HuH-7 (cell line): ENCODE data around the gene MKNK2.
"Not testable (repeated sequence)": the region's sequence is repeated elsewhere in the genome, so short reads cannot be mapped to it uniquely, and the experiment has no call there.

ENCODE experiments used
- DNase-seq: peaks from one replicate; pipeline ENCODE4 v3.0.0; 2011; ENCODE audit warnings: low spot score

Gene MKNK2

DNA sequence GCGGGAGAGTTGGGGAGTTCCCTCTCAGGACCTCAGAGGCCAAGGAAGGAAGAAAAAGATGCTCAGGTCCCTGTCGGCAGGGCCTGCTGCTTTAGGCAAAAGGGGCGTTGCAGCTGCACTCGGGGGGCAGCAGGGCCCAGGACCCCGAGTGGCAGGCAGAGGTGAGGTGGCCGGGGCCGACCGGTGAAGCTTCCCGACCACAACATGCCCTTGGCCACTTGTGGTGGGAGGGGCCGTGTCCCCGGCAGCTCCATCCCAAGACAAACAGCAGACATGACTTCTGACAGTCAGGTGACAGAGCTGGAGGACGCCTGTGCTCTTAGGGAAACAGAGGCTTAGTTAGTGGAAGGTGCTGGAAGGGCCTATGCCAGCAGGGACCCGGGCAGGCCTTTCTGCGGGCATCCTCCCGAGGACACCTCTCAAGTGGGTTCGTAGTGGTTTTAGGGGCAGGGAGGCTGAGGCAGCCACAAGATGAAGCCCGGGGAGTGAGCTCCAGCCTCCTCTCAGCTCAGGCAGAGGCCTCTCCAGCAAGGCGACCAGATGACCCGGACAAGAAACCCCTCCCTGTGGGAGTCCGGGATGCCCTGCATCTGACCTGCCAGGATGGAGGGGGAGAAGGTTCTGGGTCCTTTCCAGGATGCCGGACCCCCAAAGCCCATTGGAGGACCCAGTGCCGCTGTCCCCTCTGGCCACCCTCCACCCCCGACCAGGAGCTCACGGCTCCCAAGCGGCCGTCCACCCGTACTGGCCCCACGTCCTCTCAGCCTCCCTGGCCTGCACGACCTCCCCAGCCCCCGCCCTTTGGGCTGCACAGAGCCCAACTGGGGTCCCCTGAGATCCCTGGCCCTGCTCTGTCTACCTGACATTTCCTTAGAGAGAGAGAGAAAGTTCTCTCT, 59.8 kb downstream of the MKNK2 start:
- DNase-seq, result no peak

DNA sequence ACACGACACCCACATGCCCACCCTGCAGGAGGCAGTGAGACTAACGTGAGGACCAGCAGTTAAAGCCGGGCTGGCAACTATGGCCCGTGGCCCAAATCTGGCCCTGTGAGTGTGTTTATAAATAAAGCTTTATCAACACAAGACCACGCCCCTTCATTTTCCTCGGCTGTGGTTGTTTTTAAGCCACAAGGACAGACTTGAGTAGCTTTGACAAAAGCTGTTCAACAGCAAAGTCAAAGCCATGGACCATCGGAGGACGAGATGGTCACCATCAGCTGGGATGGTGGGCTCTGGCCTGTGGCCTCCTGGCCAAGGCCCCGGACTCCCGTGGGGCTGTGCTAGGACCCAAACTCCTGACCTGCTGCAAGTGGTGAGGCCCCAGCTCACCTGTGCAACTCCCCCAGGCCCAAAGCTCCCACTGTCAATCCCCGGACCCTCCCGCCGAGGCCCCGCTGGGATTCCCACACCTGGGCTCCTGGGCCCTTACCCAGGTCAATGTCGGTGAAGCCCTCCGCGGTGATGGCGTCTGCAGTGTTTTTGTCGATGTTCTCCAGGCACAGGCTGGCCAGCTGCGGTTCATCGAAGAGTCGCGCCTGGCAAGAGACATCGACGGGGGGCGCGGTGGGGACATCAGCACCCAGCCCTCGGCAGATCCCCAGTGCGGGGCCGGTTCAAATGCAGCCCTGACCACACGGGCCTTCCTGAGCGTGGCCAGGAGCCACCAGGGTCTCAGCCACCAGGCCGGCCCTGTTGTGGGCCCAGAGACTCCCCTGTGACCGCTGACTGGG, 60.6 kb downstream of the MKNK2 start:
- DNase-seq, result no peak

DNA sequence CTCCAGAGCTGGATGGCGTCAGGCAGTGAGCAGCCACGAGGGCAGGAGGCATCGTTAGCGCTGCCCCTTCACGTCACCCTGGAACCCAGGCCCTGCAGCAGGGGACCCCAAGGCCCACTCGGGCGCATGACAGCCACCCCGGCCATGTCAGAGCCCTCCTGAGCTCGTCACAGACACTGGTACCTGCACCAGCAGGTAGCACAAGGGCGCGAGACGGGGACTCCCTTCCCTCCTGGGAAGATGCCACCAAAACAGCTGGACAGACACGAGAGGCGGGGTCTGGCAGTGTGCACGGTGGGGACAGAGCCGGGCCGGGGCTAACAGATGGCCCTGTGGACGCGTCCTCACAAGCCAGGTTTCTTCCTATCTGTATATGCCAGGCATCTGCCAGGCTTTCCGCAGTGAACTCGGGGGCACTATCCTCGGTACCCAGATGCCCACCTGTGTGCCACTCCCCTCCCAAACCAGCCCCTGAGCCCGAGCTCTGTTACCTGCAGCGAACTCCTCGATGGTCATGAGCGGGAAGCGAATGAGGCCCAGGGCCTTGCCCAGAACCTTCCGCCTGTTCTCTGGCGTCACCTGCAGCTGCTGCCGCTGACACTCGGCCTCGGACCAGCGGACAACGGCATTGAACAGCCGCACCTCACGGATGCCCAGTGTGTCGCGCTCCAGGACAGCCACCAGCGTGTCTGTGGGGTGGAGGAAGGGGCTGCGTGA, 61.4 kb downstream of the MKNK2 start:
- no peak for DNase-seq

DNA sequence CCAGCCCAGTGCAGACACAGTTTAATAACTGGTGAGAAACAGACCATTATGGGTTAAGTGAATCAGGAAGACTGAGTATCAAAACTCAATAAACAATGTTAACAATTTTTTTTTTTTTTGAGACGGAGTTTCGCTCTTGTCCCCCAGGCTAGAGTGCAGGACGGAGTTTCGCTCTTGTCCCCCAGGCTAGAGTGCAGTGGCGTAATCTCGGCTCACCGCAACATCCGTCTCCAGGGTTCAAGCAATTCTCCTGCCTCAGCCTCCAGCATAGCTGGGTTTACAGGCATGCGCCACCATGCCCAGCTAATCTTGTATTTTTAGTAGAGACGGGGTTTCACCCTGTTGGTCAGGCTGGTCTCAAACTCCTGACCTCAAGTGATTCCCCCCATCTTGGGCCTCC, 62.6 kb downstream of the MKNK2 start:
- DNase-seq, result not testable (repeated sequence)
